Sigmoid colon (tissue), 7 donors: ENCODE results near the gene ELMO2. TPM values are rescaled to one million over a fixed set of nuclear protein-coding genes. Genes with fewer than 3 reads are reported as not detected.

ENCODE experiments used
- DNase-seq: peaks from one replicate; pipeline ENCODE4 v3.0.0-alpha.2; 2019
- H3K27ac ChIP-seq, 4 donors: fragments of 200-600 bp; sonication (generic); one replicate each; pipeline ENCODE4 v1.5.1; 2016 to 2019; ENCODE audit warnings: mild to moderate bottlenecking in 1 of 4
- H3K27me3 ChIP-seq, 3 donors: fragments of 200-600 bp; sonication (generic); one replicate each; pipeline ENCODE4 v1.5.1; 2019; ENCODE audit warnings: mild to moderate bottlenecking in 1 of 3
- H3K36me3 ChIP-seq, 4 donors: fragments of 200-600 bp; sonication (generic); one replicate each; pipeline ENCODE4 v1.5.1; 2016 to 2019
- H3K4me1 ChIP-seq, 4 donors: fragments of 200-600 bp; sonication (generic); one replicate each; pipeline ENCODE4 v1.5.1; 2017 to 2019
- H3K4me3 ChIP-seq, 4 donors: fragments of 200-600 bp; sonication (generic); one replicate each; pipeline ENCODE4 v1.5.1; 2017 to 2019; ENCODE audit warnings: mild to moderate bottlenecking in 2 of 4, moderate library complexity in 1 of 4
- H3K9me3 ChIP-seq, 4 donors: fragments of 200-600 bp in 3 of 4; sonication (generic) in 3 of 4; one replicate each; pipeline versions ENCODE4 v1.5.1 to v1.6.1; 2013 to 2019
- CTCF ChIP-seq, 4 experiments: fragments of 450-650 bp in 3 of 4; fragments of 200-600 bp in 1 of 4; IDR thresholded peaks; one replicate each; pipeline ENCODE4 v1.5.1; 2016 to 2019; ENCODE audit warnings: antibody characterized with exemption in 4 of 4, mild to moderate bottlenecking in 3 of 4, moderate library complexity in 2 of 4
- EP300 ChIP-seq, 4 donors: sonication (generic); formaldehyde crosslinking; IDR thresholded peaks; one replicate each; pipeline ENCODE4 v1.6.1; 2017; ENCODE audit warnings: antibody characterized with exemption in 4 of 4
- POLR2A ChIP-seq, 2 donors: fragments of 450-650 bp; IDR thresholded peaks; one replicate each; pipeline ENCODE4 v1.6.1; 2016; ENCODE audit warnings: antibody characterized with exemption in 2 of 2, mild to moderate bottlenecking in 2 of 2, moderate library complexity in 2 of 2
- POLR2AphosphoS5 ChIP-seq, 4 donors: sonication (generic); formaldehyde crosslinking; IDR thresholded peaks; one replicate each; pipeline ENCODE4 v1.6.1; 2017; ENCODE audit warnings: antibody characterized with exemption in 4 of 4
- WGBS, 2 donors: extraction: QIAGEN DNeasy Blood & Tissue Kit; methylation state at CpG; one replicate each; pipeline ENCODE4 v1.1.7; 2013; 5-methylcytosine and 5-hydroxymethylcytosine counted together
- intact Hi-C: fragments of 100-400 bp; cut with DNase I; formaldehyde crosslinking; loops from one replicate; pipeline ENCODE4 v1.15.1; 2023
- polyA plus RNA-seq, 3 donors: library from polyadenylated mRNA; stranded (reverse); fragments of 200-250 nt; gene quantifications; one replicate each; pipeline ENCODE4 v1.2.3, GENCODE V29; 2013
- total RNA-seq, 4 donors: library from RNA; depleted of rRNA; stranded (reverse); fragments of >200 nt; gene quantifications; one replicate each; pipeline ENCODE4 v1.1.0, GENCODE V29; 2016
- donor health status: healthy with polysubstance abuse.
- donor health status: Bipolar disorder and iron deficiency.
- donor health status: healthy.

Gene ELMO2
- total and polyA plus RNA-seq, 7 donors, result 13.2 to 52.1 (median 40.3) TPM

DNA sequence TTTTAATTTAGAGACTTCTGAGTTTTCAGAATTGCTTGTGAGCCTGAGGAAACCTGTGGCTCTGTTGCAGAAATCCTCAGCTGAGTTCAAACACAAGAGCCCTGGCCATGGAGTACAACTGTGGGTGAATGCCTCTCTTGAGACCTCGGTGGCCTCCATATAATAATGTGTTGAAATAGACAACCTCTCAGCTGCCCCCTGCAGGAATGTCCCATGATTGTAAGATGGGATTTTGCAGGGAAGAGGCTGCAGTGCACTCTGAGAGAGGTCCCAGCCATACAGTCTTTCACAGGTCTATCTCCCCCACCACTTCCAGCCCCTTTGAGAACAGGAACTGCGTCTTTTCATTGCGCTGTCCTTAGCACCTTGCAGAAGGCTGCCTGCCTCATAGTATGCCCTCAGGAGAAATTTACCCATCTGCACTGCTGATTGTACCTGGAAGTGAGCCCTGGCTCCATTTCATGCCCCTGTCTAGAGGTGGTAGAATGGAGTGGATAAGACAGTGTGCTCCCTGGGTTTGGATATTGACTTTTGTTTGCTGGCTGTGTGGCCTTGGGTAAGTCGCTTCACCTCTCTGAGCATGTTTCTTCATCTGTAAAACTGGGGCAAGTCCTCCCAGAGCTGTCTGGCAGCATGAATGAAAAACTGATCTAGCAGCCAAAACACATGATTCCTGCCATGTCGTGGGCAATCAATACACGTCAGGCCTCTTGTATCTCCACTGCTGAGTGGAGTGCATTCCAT, 81.3 kb downstream of the ELMO2 start:
- Histone ChIP-seq H3K27me3 (peaks cover 10 to 79% (median 28%) of the 10 kb centered on the region in 3 donors), H3K4me1 (no peaks in the 10 kb centered on the region), H3K27ac (no peak overlapping the region), H3K9me3 (no peaks in the 10 kb centered on the region), H3K4me3 (no peak overlapping the region), H3K36me3 (no peaks in the 10 kb centered on the region)
- 65% methylated on average over 6 of the region's 6 CpGs for WGBS, 2 donors
- intact Hi-C loops, result no loop called here
- no peak for DNase-seq
- TF ChIP-seq POLR2AphosphoS5 (IDR thresholded peaks at IDR 0.05), result no peak
- no peak for TF ChIP-seq POLR2A (IDR thresholded peaks at IDR 0.05)
- TF ChIP-seq CTCF (IDR thresholded peaks at IDR 0.05), result no peak
- no peak for TF ChIP-seq EP300 (IDR thresholded peaks at IDR 0.05)

- intact Hi-C loops, result no loop called here
- Histone ChIP-seq H3K27me3 (peaks cover 5 to 77% (median 20%) of the 10 kb centered on the region in 3 donors), H3K4me1 (no peaks in the 10 kb centered on the region), H3K4me3 (no peak overlapping the region), H3K36me3 (no peaks in the 10 kb centered on the region), H3K27ac (no peak overlapping the region), H3K9me3 (no peaks in the 10 kb centered on the region)
- DNase-seq, result no peak
- TF ChIP-seq EP300 (IDR thresholded peaks at IDR 0.05), result no peak
- TF ChIP-seq POLR2A (IDR thresholded peaks at IDR 0.05), result no peak
- TF ChIP-seq CTCF (IDR thresholded peaks at IDR 0.05), result no peak
- no peak for TF ChIP-seq POLR2AphosphoS5 (IDR thresholded peaks at IDR 0.05)
- WGBS, 2 donors, result 24 to 70% methylated on average over 7 of the region's 7 CpGs
These were observed 82.0 kb downstream of the ELMO2 start for GRCh38 chr20:46324379-46324778.

GRCh38 chr20:46323557-46323956, 82.9 kb downstream of the ELMO2 start:
- H3K27ac ChIP-seq, result no peak overlapping the region
- H3K36me3 ChIP-seq, result no peaks in the 10 kb centered on the region
- intact Hi-C loops, result no loop called here
- H3K4me3 ChIP-seq, result no peak overlapping the region
- no peaks in the 10 kb centered on the region for H3K9me3 ChIP-seq
- no peaks in the 10 kb centered on the region for H3K4me1 ChIP-seq
- TF ChIP-seq POLR2AphosphoS5 (IDR thresholded peaks at IDR 0.05) (no peak), POLR2A (IDR thresholded peaks at IDR 0.05) (no peak), EP300 (IDR thresholded peaks at IDR 0.05) (no peak), CTCF (IDR thresholded peaks at IDR 0.05) (no peak)
- no peak for DNase-seq
- peaks cover 5 to 69% (median 12%) of the 10 kb centered on the region in 3 donors for H3K27me3 ChIP-seq
- WGBS, 2 donors, result 32 to 63% methylated on average over 10 of the region's 10 CpGs

DNA sequence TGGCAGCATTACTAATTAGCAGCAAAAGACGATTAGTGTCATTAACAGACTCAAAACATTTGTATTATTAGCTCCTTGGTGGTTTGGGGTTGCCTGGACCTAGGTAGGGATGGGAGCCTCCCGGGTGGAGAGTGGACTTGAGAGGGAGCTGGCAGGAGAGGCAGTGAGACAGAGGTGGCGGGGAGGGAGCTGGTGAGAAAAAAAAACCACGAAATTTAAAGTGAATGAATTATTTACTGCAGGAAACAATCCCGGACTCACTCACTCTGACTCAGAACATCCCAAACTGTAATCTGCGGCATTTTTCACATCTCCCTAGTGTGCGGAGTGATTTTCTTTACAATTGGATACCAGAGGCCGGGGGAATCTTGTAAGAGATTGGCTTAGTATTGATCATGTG, 83.8 kb downstream of the ELMO2 start:
- 62 to 64% methylated on average over 8 of the region's 8 CpGs for WGBS, 2 donors

More for the DNA sequence above, 83.8 kb downstream of the ELMO2 start:
- Histone ChIP-seq H3K27me3 (peaks cover 0 to 66% (median 11%) of the 10 kb centered on the region in 3 donors), H3K9me3 (no peaks in the 10 kb centered on the region), H3K4me1 (no peaks in the 10 kb centered on the region), H3K4me3 (no peak overlapping the region), H3K36me3 (no peaks in the 10 kb centered on the region), H3K27ac (no peak overlapping the region)
- TF ChIP-seq POLR2A (IDR thresholded peaks at IDR 0.05) (no peak), POLR2AphosphoS5 (IDR thresholded peaks at IDR 0.05) (no peak), EP300 (IDR thresholded peaks at IDR 0.05) (no peak), CTCF (IDR thresholded peaks at IDR 0.05) (no peak)
- intact Hi-C loops, result no loop called here
- DNase-seq, result no peak
